Body of pancreas (tissue), 4 donors: ENCODE results near the gene DUOXA2.

Experiments used
- CTCF ChIP-seq, 7 experiments: fragments of 450-650 bp in 4 of 7; fragments of 200-600 bp in 3 of 7; sonication (generic) in 3 of 7; IDR thresholded peaks; one replicate each; pipeline ENCODE4 v1.5.1; 2016 to 2019; ENCODE audit warnings: antibody characterized with exemption in 7 of 7
- POLR2A ChIP-seq, 3 donors: fragments of 450-650 bp; IDR thresholded peaks; one replicate each; pipeline ENCODE4 v1.6.1; 2016; ENCODE audit warnings: antibody characterized with exemption in 3 of 3, mild to moderate bottlenecking in 2 of 3

- TF ChIP-seq CTCF (IDR thresholded peaks at IDR 0.05): no peak
- no peak for TF ChIP-seq POLR2A (IDR thresholded peaks at IDR 0.05)
Measured at GRCh38 chr15:45114751-45115085, 592 bp downstream of the DUOXA2 start.
